HL-60 (cell line): ENCODE measurements around the gene TIMP2.

ENCODE experiments used
- DNase-seq, 2 experiments: peaks; one replicate each; pipeline ENCODE4 v3.0.0-alpha.2; 2010 to 2020; ENCODE audit warnings: low read depth in 1 of 2, low spot score in 1 of 2
- H3K27ac ChIP-seq: fragments of 250-450 bp; sonication (Bioruptor Pico); replicated peaks from 2 replicates; pipeline ENCODE4 v1.5.1; 2020; ENCODE audit warnings: mild to moderate bottlenecking, moderate library complexity
- H3K27me3 ChIP-seq: fragments of 250-450 bp; sonication (Bioruptor Pico); 2 replicates; pipeline ENCODE4 v1.5.1; 2021; ENCODE audit warnings: mild to moderate bottlenecking, moderate library complexity; ENCODE audit not compliant: insufficient read depth, poor library complexity, severe bottlenecking
- H3K4me3 ChIP-seq: replicated peaks from 2 replicates; pipeline ENCODE4 v1.5.1; 2011; ENCODE audit warnings: mild to moderate bottlenecking, control low read depth, low read length; ENCODE audit not compliant: insufficient read depth
- CTCF ChIP-seq: IDR thresholded peaks from one replicate; pipeline ENCODE4 v1.5.1; 2011; ENCODE audit warnings: low read length, control low read depth, inconsistent platforms; ENCODE audit not compliant: insufficient read depth
- GABPA ChIP-seq: IDR thresholded peaks from 2 replicates; pipeline ENCODE4 v1.6.1; 2012; ENCODE audit warnings: low read depth
- POLR2AphosphoS5 ChIP-seq: IDR thresholded peaks from 2 replicates; pipeline ENCODE4 v1.6.1; 2012; ENCODE audit warnings: low read depth
- REST ChIP-seq: IDR thresholded peaks from 2 replicates; pipeline ENCODE4 v1.6.1; 2012; ENCODE audit warnings: low read depth; ENCODE audit not compliant: insufficient replicate concordance
- SPI1 ChIP-seq: IDR thresholded peaks from 2 replicates; pipeline ENCODE4 v1.6.1; 2012; ENCODE audit warnings: low read depth, mild to moderate bottlenecking, borderline replicate concordance

The TIMP2 gene

GRCh38 chr17:78849026-78849425 lies 76.2 kb downstream of the TIMP2 start:
- H3K27ac ChIP-seq: no peak overlapping the region
- no peaks in the 10 kb centered on the region for H3K27me3 ChIP-seq
- no peak overlapping the region for H3K4me3 ChIP-seq
- no peak for DNase-seq
- TF ChIP-seq CTCF (no peak), POLR2AphosphoS5 (no peak), GABPA (no peak), SPI1 (no peak)

- DNase-seq: no peak
- H3K27me3 ChIP-seq: no peaks in the 10 kb centered on the region
- no peak overlapping the region for H3K4me3 ChIP-seq
- no peak overlapping the region for H3K27ac ChIP-seq
- TF ChIP-seq CTCF (no peak), GABPA (no peak), POLR2AphosphoS5 (no peak), REST (no peak), SPI1 (no peak)
Measured at GRCh38 chr17:78847052-78847451, 78.1 kb downstream of the TIMP2 start.

- Histone ChIP-seq H3K27me3 (no peaks in the 10 kb centered on the region), H3K4me3 (no peak overlapping the region), H3K27ac (no peak overlapping the region)
- DNase-seq: no peak
- TF ChIP-seq REST (no peak), SPI1 (no peak), CTCF (no peak), POLR2AphosphoS5 (no peak), GABPA (no peak)
Measured at GRCh38 chr17:78844301-78845005, 80.7 kb downstream of the TIMP2 start.
